Esophagus muscularis mucosa (tissue), 4 donors: ENCODE results near the gene SYVN1.

Experiments used
- EP300 ChIP-seq: sonication (generic); formaldehyde crosslinking; IDR thresholded peaks from one replicate; pipeline ENCODE4 v1.6.1; 2017; ENCODE audit warnings: antibody characterized with exemption
- POLR2A ChIP-seq: fragments of 450-650 bp; IDR thresholded peaks from one replicate; pipeline ENCODE4 v1.6.1; 2017; ENCODE audit warnings: antibody characterized with exemption, moderate library complexity, mild to moderate bottlenecking, low read depth
- POLR2AphosphoS5 ChIP-seq, 2 donors: sonication (generic); formaldehyde crosslinking; IDR thresholded peaks; one replicate each; pipeline ENCODE4 v1.6.1; 2017; ENCODE audit warnings: antibody characterized with exemption in 2 of 2
- TF ChIP-seq, protein P1 (sequence below), 3 experiments: fragments of 200-600 bp in 2 of 3; fragments of 450-650 bp in 1 of 3; sonication (generic) in 2 of 3; IDR thresholded peaks; one replicate each; pipeline ENCODE4 v1.5.1; 2017 to 2019; ENCODE audit warnings: antibody characterized with exemption in 3 of 3, mild to moderate bottlenecking in 2 of 3, moderate library complexity in 1 of 3

DNA sequence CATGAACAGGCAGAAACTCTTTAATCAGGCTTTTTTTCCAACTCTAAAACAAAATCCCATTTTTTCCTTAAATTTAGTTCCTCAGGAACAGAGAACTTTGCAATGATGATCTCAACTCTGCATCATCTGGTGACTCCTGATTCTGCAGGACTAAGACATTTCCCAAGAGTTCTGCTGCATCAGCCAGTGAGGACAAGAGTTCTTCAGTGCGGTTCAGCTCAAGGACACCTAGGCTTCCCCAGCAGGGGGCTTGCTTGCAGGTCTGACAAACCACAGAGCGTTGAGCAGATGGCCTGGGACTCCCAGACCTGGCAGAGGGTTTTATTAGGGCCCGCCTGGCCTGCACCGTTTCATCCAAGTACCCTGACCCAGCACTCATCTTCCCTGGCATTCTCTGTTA lies 56.9 kb downstream of the SYVN1 start:
- TF ChIP-seq, protein P1, sequence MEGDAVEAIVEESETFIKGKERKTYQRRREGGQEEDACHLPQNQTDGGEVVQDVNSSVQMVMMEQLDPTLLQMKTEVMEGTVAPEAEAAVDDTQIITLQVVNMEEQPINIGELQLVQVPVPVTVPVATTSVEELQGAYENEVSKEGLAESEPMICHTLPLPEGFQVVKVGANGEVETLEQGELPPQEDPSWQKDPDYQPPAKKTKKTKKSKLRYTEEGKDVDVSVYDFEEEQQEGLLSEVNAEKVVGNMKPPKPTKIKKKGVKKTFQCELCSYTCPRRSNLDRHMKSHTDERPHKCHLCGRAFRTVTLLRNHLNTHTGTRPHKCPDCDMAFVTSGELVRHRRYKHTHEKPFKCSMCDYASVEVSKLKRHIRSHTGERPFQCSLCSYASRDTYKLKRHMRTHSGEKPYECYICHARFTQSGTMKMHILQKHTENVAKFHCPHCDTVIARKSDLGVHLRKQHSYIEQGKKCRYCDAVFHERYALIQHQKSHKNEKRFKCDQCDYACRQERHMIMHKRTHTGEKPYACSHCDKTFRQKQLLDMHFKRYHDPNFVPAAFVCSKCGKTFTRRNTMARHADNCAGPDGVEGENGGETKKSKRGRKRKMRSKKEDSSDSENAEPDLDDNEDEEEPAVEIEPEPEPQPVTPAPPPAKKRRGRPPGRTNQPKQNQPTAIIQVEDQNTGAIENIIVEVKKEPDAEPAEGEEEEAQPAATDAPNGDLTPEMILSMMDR (IDR thresholded peaks at IDR 0.05): no peak
- TF ChIP-seq POLR2A (no peak), EP300 (no peak), POLR2AphosphoS5 (IDR thresholded peaks at IDR 0.05) (no peak)
